Measurements from ENCODE around the gene INTS11. TPM values are rescaled to one million over a fixed set of nuclear protein-coding genes. Genes with fewer than 3 reads are reported as not detected.

The INTS11 gene
- polyA plus RNA-seq, 3 donors, result 46.2 to 154 (median 49.6) TPM

GRCh38 chr1:1330366-1331067, 6.1 kb upstream of the INTS11 start:
- H3K4me3 ChIP-seq (replicated peaks in 1 of 3; ENCODE audit: low read depth in 2 of 3, low read length in 3 of 3), result no peak overlapping the region
- H3K9me3 Mint-ChIP-seq, result peaks cover 0 to 3% (median 0%) of the 10 kb centered on the region in 7 donors
- WGBS (ENCODE audit: insufficient coverage), result 93% methylated on average over 15 of the region's 15 CpGs
- no peaks in the 10 kb centered on the region for H3K9me3 ChIP-seq (replicated peaks in 1 of 2; ENCODE audit: control insufficient read depth in 1 of 2, insufficient read depth in 1 of 2, low read length in 2 of 2)
- no peak overlapping the region for H3K4me2 ChIP-seq (replicated peaks; ENCODE audit: extremely low read depth, low read length, poor library complexity, severe bottlenecking)
- H3K4me3 Mint-ChIP-seq, result no peak overlapping the region
- peaks cover 8% of the 10 kb centered on the region for H3K4me1 Mint-ChIP-seq
- no peak overlapping the region for H3K27ac Mint-ChIP-seq
- H3K4me1 ChIP-seq (ENCODE audit: control insufficient read depth in 1 of 2, insufficient read depth in 2 of 2, low read length in 2 of 2), result peaks cover 8 to 9% of the 10 kb centered on the region in 2 donors
- H3K79me2 ChIP-seq (ENCODE audit: insufficient read depth, low read length), result peaks cover 12% of the 10 kb centered on the region
- DNase-seq, result no peak
- no peaks in the 10 kb centered on the region for H3K27me3 Mint-ChIP-seq (ENCODE audit: low read depth in 3 of 3)
- peaks cover 10% of the 10 kb centered on the region for H4K20me1 ChIP-seq (ENCODE audit: insufficient read depth, low read length)
- H3K27ac ChIP-seq (ENCODE audit: low read depth in 1 of 2, low read length in 2 of 2), result no peak overlapping the region
- H3K36me3 ChIP-seq (replicated peaks in 1 of 2; ENCODE audit: control insufficient read depth in 1 of 2, insufficient read depth in 2 of 2, low read length in 2 of 2), result peaks cover 7 to 12% of the 10 kb centered on the region in 2 donors
- H3K27me3 ChIP-seq (ENCODE audit: control insufficient read depth in 2 of 2, insufficient read depth in 2 of 2, low read length in 2 of 2), result no peaks in the 10 kb centered on the region
- intact Hi-C loops (cut with micrococcal nuclease), result no loop called here
- H3K9ac ChIP-seq (ENCODE audit: insufficient read depth, low read length, poor library complexity, severe bottlenecking), result no peak overlapping the region
- H2AFZ ChIP-seq (ENCODE audit: insufficient read depth, low read depth, low read length, poor library complexity, severe bottlenecking), result no peak overlapping the region
- TF ChIP-seq CTCF (IDR thresholded peaks at IDR 0.05), result no peak
- peaks cover 4 to 19% of the 10 kb centered on the region in 2 donors for H3K36me3 Mint-ChIP-seq

- WGBS (ENCODE audit: insufficient coverage), result 97% methylated on average over 57 of the region's 58 CpGs
- H3K4me2 ChIP-seq (replicated peaks; ENCODE audit: extremely low read depth, low read length, poor library complexity, severe bottlenecking), result no peak overlapping the region
- intact Hi-C loops (cut with micrococcal nuclease), result no loop called here
- TF ChIP-seq CTCF (IDR thresholded peaks at IDR 0.05), result no peak
- H3K4me1 Mint-ChIP-seq, result peaks cover 12% of the 10 kb centered on the region
- H3K79me2 ChIP-seq (ENCODE audit: insufficient read depth, low read length), result peaks cover 21% of the 10 kb centered on the region
- no peak for DNase-seq
- H3K4me3 ChIP-seq (replicated peaks in 1 of 3; ENCODE audit: low read depth in 2 of 3, low read length in 3 of 3), result no peak overlapping the region
- H3K4me1 ChIP-seq (ENCODE audit: control insufficient read depth in 1 of 2, insufficient read depth in 2 of 2, low read length in 2 of 2), result peaks cover 14 to 16% of the 10 kb centered on the region in 2 donors
- no peaks in the 10 kb centered on the region for H3K27me3 Mint-ChIP-seq (ENCODE audit: low read depth in 3 of 3)
- H3K36me3 ChIP-seq (replicated peaks in 1 of 2; ENCODE audit: control insufficient read depth in 1 of 2, insufficient read depth in 2 of 2, low read length in 2 of 2), result peaks cover 7 to 12% of the 10 kb centered on the region in 2 donors
- no peak overlapping the region for H2AFZ ChIP-seq (ENCODE audit: insufficient read depth, low read depth, low read length, poor library complexity, severe bottlenecking)
- H3K27ac ChIP-seq (ENCODE audit: low read depth in 1 of 2, low read length in 2 of 2), result no peak overlapping the region
- H3K27me3 ChIP-seq (ENCODE audit: control insufficient read depth in 2 of 2, insufficient read depth in 2 of 2, low read length in 2 of 2), result no peaks in the 10 kb centered on the region
- no peak overlapping the region for H3K4me3 Mint-ChIP-seq
- H4K20me1 ChIP-seq (ENCODE audit: insufficient read depth, low read length), result peaks cover 13% of the 10 kb centered on the region
- H3K36me3 Mint-ChIP-seq, result peaks cover 4 to 19% of the 10 kb centered on the region in 2 donors
- no peaks in the 10 kb centered on the region for H3K9me3 ChIP-seq (replicated peaks in 1 of 2; ENCODE audit: control insufficient read depth in 1 of 2, insufficient read depth in 1 of 2, low read length in 2 of 2)
- no peak overlapping the region for H3K9ac ChIP-seq (ENCODE audit: insufficient read depth, low read length, poor library complexity, severe bottlenecking)
- H3K27ac Mint-ChIP-seq, result peak overlapping the region in 1 of 7 donors; percentile 13
- peaks cover 0 to 3% (median 0%) of the 10 kb centered on the region in 7 donors for H3K9me3 Mint-ChIP-seq
Observed at GRCh38 chr1:1329304-1330210, 5.1 kb upstream of the INTS11 start.
